Mucosa of descending colon (tissue), 3 donors: ENCODE data around the gene TSPYL1. TPM values are rescaled to one million over a fixed set of nuclear protein-coding genes. Genes with fewer than 3 reads are reported as not detected.
"Not testable (repeated sequence)": the region's sequence is repeated elsewhere in the genome, so short reads cannot be mapped to it uniquely, and the experiment has no call there.

Experiments
- ATAC-seq: fragments of 200-7000 bp; cut with Tn5 transposase; one replicate; pipeline ENCODE4 v1.9.1; 2020; ENCODE audit warnings: mild to moderate bottlenecking, moderate library complexity
- DNase-seq, 3 donors: peaks; one replicate each; pipeline ENCODE4 v3.0.0-alpha.2; 2020
- H3K36me3 ChIP-seq: fragments of 200-600 bp; one replicate; pipeline ENCODE4 v1.8.0; 2021; ENCODE audit warnings: low read depth, mild to moderate bottlenecking
- H3K4me1 ChIP-seq: fragments of 200-600 bp; one replicate; pipeline ENCODE4 v1.8.0; 2021; ENCODE audit warnings: low read depth, mild to moderate bottlenecking
- H3K4me3 ChIP-seq: fragments of 200-600 bp; one replicate; pipeline ENCODE4 v1.8.0; 2021; ENCODE audit warnings: mild to moderate bottlenecking
- H3K9me3 ChIP-seq: fragments of 200-600 bp; one replicate; pipeline ENCODE4 v1.8.0; 2021; ENCODE audit warnings: mild to moderate bottlenecking
- CTCF ChIP-seq: fragments of 200-600 bp; IDR thresholded peaks from one replicate; pipeline ENCODE4 v1.8.0; 2022; ENCODE audit warnings: antibody characterized with exemption, mild to moderate bottlenecking
- intact Hi-C, 2 donors: fragments of 100-400 bp; cut with DNase I in 1 of 2; cut with micrococcal nuclease in 1 of 2; formaldehyde crosslinking; loops; one replicate each; pipeline versions ENCODE4 v1.11.0 to v1.11.1; 2022; cut with DNase I, micrococcal nuclease
- total RNA-seq, 3 donors: library from RNA; stranded (reverse); fragmentation: NEBNext Ultra II Directional in 2 of 3; extraction: Animal tissue kit (Norgen Biotek cat#: 25700) in 2 of 3; gene quantifications; one replicate each; pipeline versions ENCODE4 v1.2.1 to v1.2.4, GENCODE V29; 2021 to 2023
- donor health status: DM: no; HTN: no; CAD: no; lungs with moderate emphysema.
- donor health status: DM: no; HTN: no; CAD: no.
- donor health status: DM: no; HTN: yes; CAD: no.

The TSPYL1 gene
- total RNA-seq, 3 donors from 2014 or later, result 65.5 to 105 (median 67.0) TPM

- DNase-seq (no peak), ATAC-seq (no peak)
- H3K4me1 ChIP-seq, result no peaks in the 10 kb centered on the region
Observed at GRCh38 chr6:116326181-116326671, 46.5 kb upstream of the TSPYL1 start.

GRCh38 chr6:116325634-116326132, 46.0 kb upstream of the TSPYL1 start:
- H3K4me3 ChIP-seq, H3K9me3 ChIP-seq, DNase-seq, intact Hi-C loops, H3K4me1 ChIP-seq, ATAC-seq, H3K36me3 ChIP-seq: not testable (repeated sequence)

More at GRCh38 chr6:116326181-116326671, 46.5 kb upstream of the TSPYL1 start:
- H3K4me3 ChIP-seq, result no peak overlapping the region
- TF ChIP-seq CTCF, result no peak
- intact Hi-C loops, result no loop called here
- H3K9me3 ChIP-seq, result no peaks in the 10 kb centered on the region
- H3K36me3 ChIP-seq, result no peaks in the 10 kb centered on the region

- no peak overlapping the region for H3K4me3 ChIP-seq
- no peak for TF ChIP-seq CTCF
- H3K36me3 ChIP-seq, result no peaks in the 10 kb centered on the region
- DNase-seq (no peak), ATAC-seq (no peak)
- no peaks in the 10 kb centered on the region for H3K9me3 ChIP-seq
- intact Hi-C loops, result no loop called here
- no peaks in the 10 kb centered on the region for H3K4me1 ChIP-seq
Observed at GRCh38 chr6:116323863-116324262, 44.1 kb upstream of the TSPYL1 start.

- H3K4me1 ChIP-seq, H3K36me3 ChIP-seq, intact Hi-C loops, H3K4me3 ChIP-seq, ATAC-seq, DNase-seq, H3K9me3 ChIP-seq: not testable (repeated sequence)
Observed at GRCh38 chr6:116321933-116322332, 42.2 kb upstream of the TSPYL1 start.

GRCh38 chr6:116316772-116317467, 37.2 kb upstream of the TSPYL1 start:
- no peak for DNase-seq
- H3K9me3 ChIP-seq, result no peaks in the 10 kb centered on the region
- TF ChIP-seq CTCF, result no peak
- H3K4me1 ChIP-seq, result no peaks in the 10 kb centered on the region
- H3K36me3 ChIP-seq, result no peaks in the 10 kb centered on the region
- intact Hi-C loops, result no loop called here
- H3K4me3 ChIP-seq, result no peak overlapping the region
- ATAC-seq, result no peak

- no peaks in the 10 kb centered on the region for H3K36me3 ChIP-seq
- H3K9me3 ChIP-seq, result no peaks in the 10 kb centered on the region
- H3K4me1 ChIP-seq, result no peaks in the 10 kb centered on the region
- DNase-seq, result no peak
- no peak for TF ChIP-seq CTCF
- intact Hi-C loops, result no loop called here
- H3K4me3 ChIP-seq, result no peak overlapping the region
- ATAC-seq, result no peak
Observed at GRCh38 chr6:116314878-116315277, 35.1 kb upstream of the TSPYL1 start.
